Esophagus squamous epithelium (tissue), 5 donors: ENCODE data around the gene LBHD2. TPM values are rescaled to one million over a fixed set of nuclear protein-coding genes. Genes with fewer than 3 reads are reported as not detected.
A peak's percentile ranks its signal among the peaks of the same experiment; 100 is the strongest.

Source experiments
- DNase-seq: peaks from one replicate; lab custom pipeline; 2025; lab: John Stamatoyannopoulos, UW
- H3K27ac ChIP-seq, 4 donors: fragments of 200-600 bp; sonication (generic); one replicate each; pipeline ENCODE4 v1.5.1; 2016 to 2019; ENCODE audit warnings: mild to moderate bottlenecking in 1 of 4
- H3K27me3 ChIP-seq, 4 donors: fragments of 200-600 bp; sonication (generic); 1 replicate in 3 of 4; 2 replicates in 1 of 4; pipeline versions ENCODE4 v1.5.1 to v1.6.0; 2017 to 2021; ENCODE audit warnings: antibody characterized with exemption in 1 of 4
- H3K36me3 ChIP-seq, 3 donors: fragments of 200-600 bp; sonication (generic); one replicate each; pipeline ENCODE4 v1.5.1; 2016 to 2019
- H3K4me1 ChIP-seq, 3 donors: fragments of 200-600 bp; sonication (generic); one replicate each; pipeline ENCODE4 v1.5.1; 2017 to 2019
- H3K4me3 ChIP-seq, 4 donors: fragments of 200-600 bp; sonication (generic); 1 replicate in 3 of 4; 2 replicates in 1 of 4; pipeline ENCODE4 v1.5.1; 2016 to 2019; ENCODE audit warnings: mild to moderate bottlenecking in 2 of 4, moderate library complexity in 1 of 4
- H3K9me3 ChIP-seq, 3 donors: fragments of 200-600 bp; sonication (generic); one replicate each; pipeline ENCODE4 v1.5.1; 2016 to 2019
- CTCF ChIP-seq, 6 experiments: fragments of 450-650 bp in 4 of 6; fragments of 200-600 bp in 2 of 6; sonication (generic) in 2 of 6; IDR thresholded peaks; one replicate each; pipeline ENCODE4 v1.5.1; 2016 to 2019; ENCODE audit warnings: antibody characterized with exemption in 6 of 6, mild to moderate bottlenecking in 4 of 6, moderate library complexity in 4 of 6
- POLR2A ChIP-seq, 4 donors: fragments of 450-650 bp; IDR thresholded peaks; one replicate each; pipeline ENCODE4 v1.6.1; 2017; ENCODE audit warnings: antibody characterized with exemption in 4 of 4, mild to moderate bottlenecking in 4 of 4, moderate library complexity in 3 of 4
- WGBS, 2 donors: methylation state at CpG; one replicate each; pipeline ENCODE4 v1.1.5; 2018; 5-methylcytosine and 5-hydroxymethylcytosine counted together
- intact Hi-C: fragments of 100-400 bp; cut with DNase I; formaldehyde crosslinking; loops from one replicate; pipeline ENCODE4 v1.15.0; 2022
- total RNA-seq, 4 donors: library from RNA; depleted of rRNA; stranded (reverse); fragments of >200 nt; gene quantifications; one replicate each; pipeline ENCODE4 v1.1.0, GENCODE V29; 2016
- donor health status: DM: yes; HTN: yes; CAD: no.

LBHD2 gene
- total RNA-seq, 4 donors from 2014 or later, result 1.1 TPM; not detected in 3

- Histone ChIP-seq H3K27me3 (peaks cover 0 to 21% (median 0%) of the 10 kb centered on the region in 4 donors), H3K4me1 (peaks cover 87 to 97% (median 87%) of the 10 kb centered on the region in 3 donors), H3K4me3 (peak overlapping the region in 3 of 4 donors; percentile 25 to 85 (median 66)), H3K9me3 (no peaks in the 10 kb centered on the region), H3K36me3 (peaks cover 0 to 28% (median 0%) of the 10 kb centered on the region in 3 donors), H3K27ac (peak overlapping the region; percentile 68 to 86 (median 74))
- no peak for DNase-seq
- TF ChIP-seq CTCF (IDR thresholded peaks at IDR 0.05) (no peak), POLR2A (IDR thresholded peaks at IDR 0.05) (no peak)
- WGBS, 2 donors, result 36 to 80% methylated on average over 4 to 5 of the region's 39 CpGs
- intact Hi-C loops, result no loop called here
Observed at GRCh38 chr14:103127356-103127755, 43.3 kb downstream of the LBHD2 start.

GRCh38 chr14:103127861-103128598 lies 44.0 kb downstream of the LBHD2 start:
- Histone ChIP-seq H3K4me1 (peaks cover 80 to 90% (median 82%) of the 10 kb centered on the region in 3 donors), H3K4me3 (peak overlapping the region in 3 of 4 donors; percentile 25 to 85 (median 66)), H3K27ac (peak overlapping the region; percentile 68 to 86 (median 74)), H3K9me3 (no peaks in the 10 kb centered on the region), H3K27me3 (peaks cover 0 to 14% (median 0%) of the 10 kb centered on the region in 4 donors), H3K36me3 (peaks cover 4 to 35% (median 4%) of the 10 kb centered on the region in 3 donors)
- TF ChIP-seq CTCF (IDR thresholded peaks at IDR 0.05), result no peak
- no peak for TF ChIP-seq POLR2A (IDR thresholded peaks at IDR 0.05)
- 50 to 68% methylated on average over 6 to 8 of the region's 16 CpGs for WGBS, 2 donors
- intact Hi-C loops, result no loop called here
- DNase-seq, result no peak

- Histone ChIP-seq H3K27ac (peak overlapping the region; percentile 68 to 86 (median 74)), H3K9me3 (no peaks in the 10 kb centered on the region), H3K4me1 (peaks cover 75 to 83% (median 75%) of the 10 kb centered on the region in 3 donors), H3K27me3 (peaks cover 0 to 8% (median 0%) of the 10 kb centered on the region in 4 donors), H3K36me3 (peaks cover 10 to 42% (median 12%) of the 10 kb centered on the region in 3 donors), H3K4me3 (peak overlapping the region in 2 of 4 donors; percentile 25 to 85)
- TF ChIP-seq POLR2A (IDR thresholded peaks at IDR 0.05) (no peak), CTCF (IDR thresholded peaks at IDR 0.05) (no peak)
- intact Hi-C loops, result no loop called here
- DNase-seq, result no peak
- 34 to 41% methylated on average over 7 to 12 of the region's 13 CpGs for WGBS, 2 donors
Observed at GRCh38 chr14:103128631-103129300, 44.8 kb downstream of the LBHD2 start.

- Histone ChIP-seq H3K36me3 (peaks cover 10 to 49% (median 16%) of the 10 kb centered on the region in 3 donors), H3K9me3 (no peaks in the 10 kb centered on the region), H3K4me1 (peaks cover 68 to 76% (median 68%) of the 10 kb centered on the region in 3 donors), H3K27me3 (peaks cover 0 to 1% (median 0%) of the 10 kb centered on the region in 4 donors), H3K4me3 (peak overlapping the region in 1 of 4 donors; percentile 85), H3K27ac (peak overlapping the region; percentile 68 to 86 (median 74))
- 68 to 81% methylated on average over 6 to 8 of the region's 12 CpGs for WGBS, 2 donors
- no peak for DNase-seq
- intact Hi-C loops, result no loop called here
- TF ChIP-seq POLR2A (IDR thresholded peaks at IDR 0.05) (no peak), CTCF (IDR thresholded peaks at IDR 0.05) (no peak)
Observed at GRCh38 chr14:103129301-103130016, 45.4 kb downstream of the LBHD2 start.
